GM19463 (cell line): ENCODE results near the gene STAT3.
"Not testable (repeated sequence)": the region's sequence is repeated elsewhere in the genome, so short reads cannot be mapped to it uniquely, and the experiment has no call there.

Experiments used
- ATAC-seq: cut with Tn5 transposase; IDR thresholded peaks from one replicate; pipeline ENCODE4 v1.9.1; 2021; ENCODE audit warnings: mild to moderate bottlenecking, moderate library complexity; ENCODE audit not compliant: unreplicated experiment

Gene STAT3

DNA sequence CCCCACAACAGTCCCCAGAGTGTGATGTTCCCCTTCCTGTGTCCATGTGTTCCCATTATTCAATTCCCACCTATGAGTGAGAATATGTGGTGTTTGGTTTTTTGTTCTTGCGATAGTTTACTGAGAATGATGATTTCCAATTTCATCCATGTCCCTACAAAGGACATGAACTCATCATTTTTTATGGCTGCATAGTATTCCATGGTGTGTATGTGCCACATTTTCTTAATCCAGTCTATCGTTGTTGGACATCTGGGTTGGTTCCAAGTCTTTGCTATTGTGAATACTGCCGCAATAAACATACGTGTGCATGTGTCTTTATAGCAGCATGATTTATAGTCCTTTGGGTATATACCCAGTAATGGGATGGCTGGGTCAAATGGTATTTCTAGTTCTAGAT, 123.9 kb downstream of the STAT3 start:
- ATAC-seq = not testable (repeated sequence)
